ENCODE measurements around the gene ALDH1A1.

- TF ChIP-seq CTCF (conservative IDR thresholded peaks at IDR 0.05) (no peak), ZFX (IDR thresholded peaks at IDR 0.05) (no peak)
Measured at GRCh38 chr9:72983056-72983455, 30.2 kb upstream of the ALDH1A1 start.

All from C4-2B (cell line).